ENCODE results near the gene EIF5.

The EIF5 gene

GRCh38 chr14:103313704-103314103, 20.3 kb upstream of the EIF5 start:
- Histone ChIP-seq H3K27ac (ENCODE audit: extremely low read depth, low read depth, low read length) (no peak overlapping the region), H3K4me3 (ENCODE audit: low read depth, low read length) (no peak overlapping the region), H3K4me1 (ENCODE audit: control insufficient read depth, insufficient read depth, low read length) (no peaks in the 10 kb centered on the region), H3K9me3 (ENCODE audit: control insufficient read depth, insufficient read depth, low read depth, low read length) (no peaks in the 10 kb centered on the region), H3K36me3 (ENCODE audit: control insufficient read depth in 2 of 2, insufficient read depth in 1 of 2, low read length in 2 of 2) (no peaks in the 10 kb centered on the region)
- ChIA-PET POLR2A (interaction anchor here (0.6 to 1.1 kb wide), 2 partner anchors 10 to 11 kb away, joined by 3 to 5 read pairs; no protein-coding TSS in a partner anchor), CTCF (no interaction called here)
- no peak for TF ChIP-seq ZNF24 (tag by site-specific recombination; IDR thresholded peaks at IDR 0.05)
- no peak for TF ChIP-seq ZNF184 (tag by site-specific recombination; IDR thresholded peaks at IDR 0.05)
- no peak for TF ChIP-seq ZNF350 (tag by site-specific recombination; IDR thresholded peaks at IDR 0.05)
- no peak for TF ChIP-seq ZNF473 (tag by site-specific recombination; IDR thresholded peaks at IDR 0.05)
- no peak for TF ChIP-seq ZNF26 (tag by site-specific recombination; IDR thresholded peaks at IDR 0.05)
- TF ChIP-seq ZNF48 (tag by site-specific recombination; IDR thresholded peaks at IDR 0.05) = no peak
- TF ChIP-seq ZNF776 (tag by site-specific recombination; IDR thresholded peaks at IDR 0.05; ENCODE audit: borderline replicate concordance) = no peak
- no peak for TF ChIP-seq ZFP41 (tag by site-specific recombination; IDR thresholded peaks at IDR 0.05; ENCODE audit: borderline replicate concordance)
- TF ChIP-seq, protein P1, sequence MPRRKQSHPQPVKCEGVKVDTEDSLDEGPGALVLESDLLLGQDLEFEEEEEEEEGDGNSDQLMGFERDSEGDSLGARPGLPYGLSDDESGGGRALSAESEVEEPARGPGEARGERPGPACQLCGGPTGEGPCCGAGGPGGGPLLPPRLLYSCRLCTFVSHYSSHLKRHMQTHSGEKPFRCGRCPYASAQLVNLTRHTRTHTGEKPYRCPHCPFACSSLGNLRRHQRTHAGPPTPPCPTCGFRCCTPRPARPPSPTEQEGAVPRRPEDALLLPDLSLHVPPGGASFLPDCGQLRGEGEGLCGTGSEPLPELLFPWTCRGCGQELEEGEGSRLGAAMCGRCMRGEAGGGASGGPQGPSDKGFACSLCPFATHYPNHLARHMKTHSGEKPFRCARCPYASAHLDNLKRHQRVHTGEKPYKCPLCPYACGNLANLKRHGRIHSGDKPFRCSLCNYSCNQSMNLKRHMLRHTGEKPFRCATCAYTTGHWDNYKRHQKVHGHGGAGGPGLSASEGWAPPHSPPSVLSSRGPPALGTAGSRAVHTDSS (tag by site-specific recombination; IDR thresholded peaks at IDR 0.05) = no peak
- no peak for TF ChIP-seq ZNF555 (tag by site-specific recombination; conservative IDR thresholded peaks at IDR 0.05)
- no peak for TF ChIP-seq ZNF169 (tag by site-specific recombination; IDR thresholded peaks at IDR 0.05)
- no peak for TF ChIP-seq ZNF324 (tag by site-specific recombination; IDR thresholded peaks at IDR 0.05)
- TF ChIP-seq, protein P2, sequence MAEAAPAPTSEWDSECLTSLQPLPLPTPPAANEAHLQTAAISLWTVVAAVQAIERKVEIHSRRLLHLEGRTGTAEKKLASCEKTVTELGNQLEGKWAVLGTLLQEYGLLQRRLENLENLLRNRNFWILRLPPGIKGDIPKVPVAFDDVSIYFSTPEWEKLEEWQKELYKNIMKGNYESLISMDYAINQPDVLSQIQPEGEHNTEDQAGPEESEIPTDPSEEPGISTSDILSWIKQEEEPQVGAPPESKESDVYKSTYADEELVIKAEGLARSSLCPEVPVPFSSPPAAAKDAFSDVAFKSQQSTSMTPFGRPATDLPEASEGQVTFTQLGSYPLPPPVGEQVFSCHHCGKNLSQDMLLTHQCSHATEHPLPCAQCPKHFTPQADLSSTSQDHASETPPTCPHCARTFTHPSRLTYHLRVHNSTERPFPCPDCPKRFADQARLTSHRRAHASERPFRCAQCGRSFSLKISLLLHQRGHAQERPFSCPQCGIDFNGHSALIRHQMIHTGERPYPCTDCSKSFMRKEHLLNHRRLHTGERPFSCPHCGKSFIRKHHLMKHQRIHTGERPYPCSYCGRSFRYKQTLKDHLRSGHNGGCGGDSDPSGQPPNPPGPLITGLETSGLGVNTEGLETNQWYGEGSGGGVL (tag by site-specific recombination; IDR thresholded peaks at IDR 0.05) = no peak
- no peak for TF ChIP-seq ZNF600 (tag by site-specific recombination; IDR thresholded peaks at IDR 0.05)
- TF ChIP-seq SALL2 (tag by site-specific recombination; IDR thresholded peaks at IDR 0.05; ENCODE audit: borderline replicate concordance) = no peak
- TF ChIP-seq ZNF354C (tag by site-specific recombination; IDR thresholded peaks at IDR 0.05; ENCODE audit: borderline replicate concordance, low read depth) = no peak
- no peak for TF ChIP-seq ZNF785 (tag by site-specific recombination; IDR thresholded peaks at IDR 0.05)
- TF ChIP-seq ZNF394 (tag by site-specific recombination; IDR thresholded peaks at IDR 0.05; ENCODE audit: borderline replicate concordance) = no peak
- TF ChIP-seq, protein P3, sequence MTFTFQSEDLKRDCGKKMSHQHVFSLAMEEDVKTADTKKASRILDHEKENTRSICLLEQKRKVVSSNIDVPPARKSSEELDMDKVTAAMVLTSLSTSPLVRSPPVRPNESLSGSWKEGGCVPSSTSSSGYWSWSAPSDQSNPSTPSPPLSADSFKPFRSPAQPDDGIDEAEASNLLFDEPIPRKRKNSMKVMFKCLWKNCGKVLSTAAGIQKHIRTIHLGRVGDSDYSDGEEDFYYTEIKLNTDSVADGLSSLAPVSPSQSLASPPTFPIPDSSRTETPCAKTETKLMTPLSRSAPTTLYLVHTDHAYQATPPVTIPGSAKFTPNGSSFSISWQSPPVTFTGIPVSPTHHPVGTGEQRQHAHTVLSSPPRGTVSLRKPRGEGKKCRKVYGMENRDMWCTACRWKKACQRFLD (tag by site-specific recombination; IDR thresholded peaks at IDR 0.05) = no peak
- TF ChIP-seq, protein P4, sequence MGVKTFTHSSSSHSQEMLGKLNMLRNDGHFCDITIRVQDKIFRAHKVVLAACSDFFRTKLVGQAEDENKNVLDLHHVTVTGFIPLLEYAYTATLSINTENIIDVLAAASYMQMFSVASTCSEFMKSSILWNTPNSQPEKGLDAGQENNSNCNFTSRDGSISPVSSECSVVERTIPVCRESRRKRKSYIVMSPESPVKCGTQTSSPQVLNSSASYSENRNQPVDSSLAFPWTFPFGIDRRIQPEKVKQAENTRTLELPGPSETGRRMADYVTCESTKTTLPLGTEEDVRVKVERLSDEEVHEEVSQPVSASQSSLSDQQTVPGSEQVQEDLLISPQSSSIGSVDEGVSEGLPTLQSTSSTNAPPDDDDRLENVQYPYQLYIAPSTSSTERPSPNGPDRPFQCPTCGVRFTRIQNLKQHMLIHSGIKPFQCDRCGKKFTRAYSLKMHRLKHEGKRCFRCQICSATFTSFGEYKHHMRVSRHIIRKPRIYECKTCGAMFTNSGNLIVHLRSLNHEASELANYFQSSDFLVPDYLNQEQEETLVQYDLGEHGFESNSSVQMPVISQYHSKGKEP (tag by site-specific recombination; IDR thresholded peaks at IDR 0.05) = no peak
